ENCODE data around the gene RASGRF1.

The RASGRF1 gene

DNA sequence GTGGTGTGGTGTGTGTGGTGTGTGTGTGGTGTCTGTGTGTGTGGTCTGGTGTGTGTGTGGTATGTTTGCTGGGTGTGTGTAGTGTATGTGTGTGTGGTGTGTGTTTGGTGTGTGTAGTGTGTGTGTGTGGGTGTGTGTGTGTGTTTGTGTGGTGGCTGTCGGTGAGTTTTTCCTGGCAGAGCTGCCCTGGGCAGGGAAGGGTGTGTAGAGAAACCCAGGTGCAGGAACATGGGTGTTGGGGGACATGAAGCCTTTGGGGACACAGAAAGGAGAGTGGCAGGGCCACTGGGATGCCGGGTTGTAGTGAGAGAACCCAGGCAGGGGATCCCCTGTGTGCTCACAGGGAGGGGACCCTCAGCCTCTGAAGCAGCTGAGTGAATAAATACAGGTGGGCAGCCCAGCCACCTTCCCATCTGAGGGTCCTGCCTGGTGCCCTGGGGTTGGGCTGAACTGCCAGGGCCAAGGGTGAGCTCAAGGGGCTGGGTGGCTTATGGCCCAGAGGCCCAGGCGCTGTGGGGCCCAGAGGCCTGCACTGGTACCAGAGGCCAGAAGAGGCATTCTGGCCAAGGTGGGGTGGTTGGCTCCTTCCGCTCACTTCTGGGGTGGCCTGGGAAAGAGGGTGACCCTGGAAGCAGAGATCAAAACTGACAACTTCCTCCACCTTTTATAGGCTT, 97.2 kb downstream of the RASGRF1 start:
- Histone ChIP-seq H3K4me3 (ENCODE audit: low read length) (no peak overlapping the region), H3K4me2 (ENCODE audit: low read depth, low read length) (no peak overlapping the region), H3K9me3 (replicated peaks; ENCODE audit: insufficient read depth, low read length) (no peaks in the 10 kb centered on the region), H3K4me1 (ENCODE audit: low read length) (0 out of 2 replicates have a peak, but pooled peaks cover 3% of the 10 kb centered on the region), H3F3A (ENCODE audit: insufficient read depth, low read length) (no peaks in the 10 kb centered on the region), H2AFZ (ENCODE audit: low read length) (no peak overlapping the region), H3K27me3 (replicated peaks; ENCODE audit: insufficient read depth, low read length) (no peaks in the 10 kb centered on the region), H3K36me3 (replicated peaks; ENCODE audit: insufficient read depth, low read length) (no peaks in the 10 kb centered on the region), H3K27ac (ENCODE audit: low read length) (no peak overlapping the region), H4K20me1 (ENCODE audit: insufficient read depth, low read length) (no peaks in the 10 kb centered on the region), H3K9ac (ENCODE audit: low read length) (no peak overlapping the region), H3K9me2 (replicated peaks; ENCODE audit: insufficient read depth, low read length) (no peaks in the 10 kb centered on the region), H3K79me2 (ENCODE audit: low read length) (no peaks in the 10 kb centered on the region)
- TF ChIP-seq EZH2 (optimal IDR thresholded peaks at IDR 0.05; ENCODE audit: low read depth, low read length) = no peak
- TF ChIP-seq, protein P1, sequence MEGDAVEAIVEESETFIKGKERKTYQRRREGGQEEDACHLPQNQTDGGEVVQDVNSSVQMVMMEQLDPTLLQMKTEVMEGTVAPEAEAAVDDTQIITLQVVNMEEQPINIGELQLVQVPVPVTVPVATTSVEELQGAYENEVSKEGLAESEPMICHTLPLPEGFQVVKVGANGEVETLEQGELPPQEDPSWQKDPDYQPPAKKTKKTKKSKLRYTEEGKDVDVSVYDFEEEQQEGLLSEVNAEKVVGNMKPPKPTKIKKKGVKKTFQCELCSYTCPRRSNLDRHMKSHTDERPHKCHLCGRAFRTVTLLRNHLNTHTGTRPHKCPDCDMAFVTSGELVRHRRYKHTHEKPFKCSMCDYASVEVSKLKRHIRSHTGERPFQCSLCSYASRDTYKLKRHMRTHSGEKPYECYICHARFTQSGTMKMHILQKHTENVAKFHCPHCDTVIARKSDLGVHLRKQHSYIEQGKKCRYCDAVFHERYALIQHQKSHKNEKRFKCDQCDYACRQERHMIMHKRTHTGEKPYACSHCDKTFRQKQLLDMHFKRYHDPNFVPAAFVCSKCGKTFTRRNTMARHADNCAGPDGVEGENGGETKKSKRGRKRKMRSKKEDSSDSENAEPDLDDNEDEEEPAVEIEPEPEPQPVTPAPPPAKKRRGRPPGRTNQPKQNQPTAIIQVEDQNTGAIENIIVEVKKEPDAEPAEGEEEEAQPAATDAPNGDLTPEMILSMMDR (IDR thresholded peaks at IDR 0.05; ENCODE audit: low read length) = no peak
- no peak for TF ChIP-seq EZH2phosphoT487 (IDR thresholded peaks at IDR 0.05; ENCODE audit: low read length)
- no peak for DNase-seq

DNA sequence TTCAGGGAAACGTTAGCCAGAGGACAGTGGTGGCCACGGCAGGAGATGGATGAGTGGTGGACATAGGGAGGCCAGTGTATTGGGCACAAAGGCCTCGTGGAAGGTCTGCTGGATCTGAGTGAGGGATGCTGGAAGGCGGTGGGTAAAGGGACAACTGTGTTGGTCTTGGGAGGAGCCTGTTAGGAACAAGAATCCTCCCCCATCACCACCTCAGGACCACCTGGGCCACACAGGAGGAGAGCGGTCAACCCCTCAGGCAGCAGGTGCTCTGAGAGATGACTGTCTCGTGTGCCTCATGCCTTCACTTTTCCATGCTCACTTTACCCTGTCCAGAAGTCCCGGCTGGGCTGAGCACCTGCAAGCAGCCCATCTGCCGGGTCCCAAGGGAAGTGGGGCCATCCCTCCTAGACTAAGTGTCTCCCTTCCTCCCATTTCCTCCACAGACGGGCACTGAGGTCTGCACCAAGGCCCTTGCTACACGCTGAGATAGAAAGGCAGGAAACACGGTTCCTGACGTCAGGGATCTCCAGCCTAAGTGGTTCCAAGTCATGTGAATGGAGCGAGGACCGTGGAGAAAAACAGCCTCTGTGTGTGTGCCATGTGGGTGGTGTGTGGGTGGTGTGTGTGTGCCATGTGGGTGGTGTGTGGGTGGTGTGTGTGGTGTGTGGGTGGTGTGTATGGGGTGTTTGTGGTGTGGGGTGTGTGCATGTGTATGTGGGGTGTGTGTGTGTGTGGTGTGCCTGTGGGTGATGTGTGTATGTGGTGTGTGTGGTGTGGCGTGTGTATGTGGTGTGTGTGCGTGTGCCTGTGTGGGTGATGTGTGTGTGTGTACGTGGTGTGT, 97.9 kb downstream of the RASGRF1 start:
- Histone ChIP-seq H3K9me2 (replicated peaks; ENCODE audit: insufficient read depth, low read length) (no peaks in the 10 kb centered on the region), H3K4me3 (ENCODE audit: low read length) (no peak overlapping the region), H3K27ac (ENCODE audit: low read length) (no peak overlapping the region), H3K79me2 (ENCODE audit: low read length) (no peaks in the 10 kb centered on the region), H3K9me3 (replicated peaks; ENCODE audit: insufficient read depth, low read length) (no peaks in the 10 kb centered on the region), H3K27me3 (replicated peaks; ENCODE audit: insufficient read depth, low read length) (no peaks in the 10 kb centered on the region), H3K4me2 (ENCODE audit: low read depth, low read length) (no peak overlapping the region), H3K9ac (ENCODE audit: low read length) (no peak overlapping the region), H3F3A (ENCODE audit: insufficient read depth, low read length) (no peaks in the 10 kb centered on the region), H3K36me3 (replicated peaks; ENCODE audit: insufficient read depth, low read length) (no peaks in the 10 kb centered on the region), H3K4me1 (ENCODE audit: low read length) (0 out of 2 replicates have a peak, but pooled peaks cover 3% of the 10 kb centered on the region), H2AFZ (ENCODE audit: low read length) (no peak overlapping the region), H4K20me1 (ENCODE audit: insufficient read depth, low read length) (no peaks in the 10 kb centered on the region)
- TF ChIP-seq, protein P1 (IDR thresholded peaks at IDR 0.05; ENCODE audit: low read length) = no peak
- no peak for TF ChIP-seq EZH2phosphoT487 (IDR thresholded peaks at IDR 0.05; ENCODE audit: low read length)
- no peak for TF ChIP-seq EZH2 (optimal IDR thresholded peaks at IDR 0.05; ENCODE audit: low read depth, low read length)
- no peak for DNase-seq

DNA sequence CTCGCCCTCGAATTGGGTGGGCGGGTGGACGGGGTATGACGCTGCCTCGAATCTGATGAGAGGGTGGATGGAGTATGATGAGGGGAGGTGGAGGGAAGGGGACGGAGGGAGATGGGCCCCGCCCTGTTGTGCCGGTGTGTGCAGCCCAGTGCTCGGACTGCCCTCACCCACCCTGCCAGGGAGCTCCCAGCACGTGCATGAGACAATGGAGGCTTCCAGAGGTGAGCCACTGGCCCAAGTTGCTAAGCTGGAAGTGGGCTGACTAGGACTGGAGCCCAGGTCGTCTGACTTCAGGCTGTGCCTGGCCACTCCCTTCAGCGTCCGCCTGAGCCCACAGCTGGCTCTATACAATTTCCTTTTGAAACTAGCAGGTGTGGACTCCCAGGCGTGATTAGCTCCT, 98.7 kb downstream of the RASGRF1 start:
- Histone ChIP-seq H3K4me2 (ENCODE audit: low read depth, low read length) (no peak overlapping the region), H3K9me2 (replicated peaks; ENCODE audit: insufficient read depth, low read length) (no peaks in the 10 kb centered on the region), H3K4me3 (ENCODE audit: low read length) (no peak overlapping the region), H2AFZ (ENCODE audit: low read length) (no peak overlapping the region), H4K20me1 (ENCODE audit: insufficient read depth, low read length) (no peaks in the 10 kb centered on the region), H3K27ac (ENCODE audit: low read length) (no peak overlapping the region), H3K9me3 (replicated peaks; ENCODE audit: insufficient read depth, low read length) (no peaks in the 10 kb centered on the region), H3K9ac (ENCODE audit: low read length) (no peak overlapping the region), H3K4me1 (ENCODE audit: low read length) (0 out of 2 replicates have a peak, but pooled peaks cover 3% of the 10 kb centered on the region), H3K36me3 (replicated peaks; ENCODE audit: insufficient read depth, low read length) (no peaks in the 10 kb centered on the region), H3F3A (ENCODE audit: insufficient read depth, low read length) (no peaks in the 10 kb centered on the region), H3K79me2 (ENCODE audit: low read length) (no peaks in the 10 kb centered on the region), H3K27me3 (replicated peaks; ENCODE audit: insufficient read depth, low read length) (no peaks in the 10 kb centered on the region)
- DNase-seq = no peak
- TF ChIP-seq, protein P1 (IDR thresholded peaks at IDR 0.05; ENCODE audit: low read length) = no peak
- no peak for TF ChIP-seq EZH2phosphoT487 (IDR thresholded peaks at IDR 0.05; ENCODE audit: low read length)
- TF ChIP-seq EZH2 (optimal IDR thresholded peaks at IDR 0.05; ENCODE audit: low read depth, low read length) = no peak

All from MM.1S (cell line).